CD14-positive monocyte (primary cell): ENCODE results near the gene SLC4A1. TPM values are rescaled to one million over a fixed set of nuclear protein-coding genes. Genes with fewer than 3 reads are reported as not detected.
A peak's percentile ranks its signal among the peaks of the same experiment; 100 is the strongest.

ENCODE experiments used
- DNase-seq, 3 donors: peaks; one replicate each; pipeline ENCODE4 v3.0.0-alpha.2; 2011 to 2022
- H2AFZ ChIP-seq: 2 replicates; pipeline ENCODE4 v1.6.0; 2012; ENCODE audit warnings: mild to moderate bottlenecking, low read depth, low read length, inconsistent platforms; ENCODE audit not compliant: insufficient read depth, poor library complexity, severe bottlenecking
- H3K27ac ChIP-seq, 2 donors: 1 replicate in 1 of 2; 2 replicates in 1 of 2; pipeline ENCODE4 v1.5.1; 2012 to 2013; ENCODE audit warnings: low read length in 2 of 2, control low read depth in 1 of 2, inconsistent platforms in 1 of 2, low read depth in 1 of 2, mild to moderate bottlenecking in 1 of 2
- H3K27me3 ChIP-seq, 2 donors: one replicate each; pipeline versions ENCODE4 v1.6.0 to v1.6.1; 2011 to 2013; ENCODE audit warnings: low read length in 2 of 2; ENCODE audit not compliant: control insufficient read depth in 2 of 2, insufficient read depth in 2 of 2
- H3K36me3 ChIP-seq, 2 donors: replicated peaks in 1 of 2; 1 replicate in 1 of 2; 2 replicates in 1 of 2; pipeline versions ENCODE4 v1.5.1 to v1.6.1; 2012 to 2013; ENCODE audit warnings: low read length in 2 of 2, control low read depth in 1 of 2, inconsistent platforms in 1 of 2, mild to moderate bottlenecking in 1 of 2; ENCODE audit not compliant: insufficient read depth in 2 of 2, control insufficient read depth in 1 of 2
- H3K4me1 ChIP-seq, 2 donors: 1 replicate in 1 of 2; 2 replicates in 1 of 2; pipeline versions ENCODE4 v1.5.1 to v1.6.1; 2012 to 2013; ENCODE audit warnings: low read length in 2 of 2, control low read depth in 1 of 2, inconsistent platforms in 1 of 2, mild to moderate bottlenecking in 1 of 2, moderate library complexity in 1 of 2; ENCODE audit not compliant: insufficient read depth in 2 of 2, control insufficient read depth in 1 of 2
- H3K4me2 ChIP-seq: replicated peaks from 2 replicates; pipeline ENCODE3; 2012; ENCODE audit warnings: low read length, moderate library complexity, mild to moderate bottlenecking; ENCODE audit not compliant: poor library complexity, severe bottlenecking; ENCODE audit errors: extremely low read depth
- H3K4me3 ChIP-seq, 3 experiments: fragments of 200-600 bp in 1 of 3; sonication (generic) in 1 of 3; replicated peaks in 1 of 3; 1 replicate in 2 of 3; 2 replicates in 1 of 3; pipeline ENCODE4 v1.5.1; 2011 to 2013; ENCODE audit warnings: low read length in 3 of 3, mild to moderate bottlenecking in 3 of 3, control low read depth in 2 of 3, low read depth in 2 of 3, inconsistent platforms in 1 of 3, moderate library complexity in 1 of 3
- H3K79me2 ChIP-seq: 2 replicates; pipeline ENCODE4 v1.6.0; 2012; ENCODE audit warnings: mild to moderate bottlenecking, control low read depth, inconsistent platforms, low read length, moderate library complexity; ENCODE audit not compliant: insufficient read depth
- H3K9ac ChIP-seq: 2 replicates; pipeline ENCODE4 v1.6.0; 2017; ENCODE audit warnings: low read length, mild to moderate bottlenecking; ENCODE audit not compliant: insufficient read depth, poor library complexity, severe bottlenecking
- H3K9me3 ChIP-seq, 2 donors: replicated peaks in 1 of 2; 1 replicate in 1 of 2; 2 replicates in 1 of 2; pipeline versions ENCODE4 v1.5.1 to v1.6.1; 2012 to 2013; ENCODE audit warnings: low read length in 2 of 2, control low read depth in 1 of 2; ENCODE audit not compliant: control insufficient read depth in 1 of 2, insufficient read depth in 1 of 2
- H4K20me1 ChIP-seq: 2 replicates; pipeline ENCODE4 v1.6.0; 2012; ENCODE audit warnings: mild to moderate bottlenecking, low read length, control low read depth, moderate library complexity; ENCODE audit not compliant: insufficient read depth
- H3K27ac Mint-ChIP-seq, 7 donors: one replicate each; pipeline ENCODE4 v1.8.0; 2020; ENCODE audit warnings: mild to moderate bottlenecking in 7 of 7, mixed read lengths in 7 of 7, moderate library complexity in 6 of 7, inconsistent platforms in 2 of 7
- H3K27me3 Mint-ChIP-seq, 3 donors: one replicate each; pipeline ENCODE4 v1.8.0; 2021 to 2022; ENCODE audit warnings: low read depth in 3 of 3, mild to moderate bottlenecking in 3 of 3, mixed read lengths in 3 of 3, moderate library complexity in 3 of 3, inconsistent platforms in 1 of 3
- H3K36me3 Mint-ChIP-seq, 2 donors: one replicate each; pipeline ENCODE4 v1.8.0; 2020; ENCODE audit warnings: mixed read lengths in 2 of 2, inconsistent platforms in 1 of 2, mild to moderate bottlenecking in 1 of 2
- H3K4me1 Mint-ChIP-seq: one replicate; pipeline ENCODE4 v1.8.0; 2020; ENCODE audit warnings: mild to moderate bottlenecking, mixed read lengths
- H3K4me3 Mint-ChIP-seq, 2 donors: one replicate each; pipeline ENCODE4 v1.8.0; 2020; ENCODE audit warnings: mild to moderate bottlenecking in 2 of 2, mixed read lengths in 2 of 2, moderate library complexity in 1 of 2
- H3K9me3 Mint-ChIP-seq, 7 donors: one replicate each; pipeline ENCODE4 v1.8.0; 2020 to 2022; ENCODE audit warnings: mixed read lengths in 7 of 7, mild to moderate bottlenecking in 6 of 7, moderate library complexity in 6 of 7, inconsistent platforms in 2 of 7
- CTCF ChIP-seq: fragments of 200-600 bp; IDR thresholded peaks from one replicate; pipeline ENCODE4 v1.8.0; 2022; ENCODE audit warnings: antibody characterized with exemption, mild to moderate bottlenecking
- WGBS: methylation state at CpG from one replicate; pipeline ENCODE4 v1.1.5; 2013; ENCODE audit warnings: missing lambda C conversion rate; ENCODE audit not compliant: insufficient coverage; 5-methylcytosine and 5-hydroxymethylcytosine counted together
- intact Hi-C, 2 donors: fragments of 100-400 bp; cut with micrococcal nuclease; formaldehyde crosslinking; loops; one replicate each; pipeline versions ENCODE4 v1.15.0 to v1.15.1; 2023
- polyA plus RNA-seq, 3 donors: library from polyadenylated mRNA; depleted of rRNA in 1 of 3; unstranded in 2 of 3; stranded (reverse) in 1 of 3; fragments of 300-500 nt in 2 of 3; fragments of >200 nt in 1 of 3; fragmentation: Illumina TruSeq in 2 of 3; gene quantifications; 1 replicate in 2 of 3; 2 replicates in 1 of 3; pipeline ENCODE4 v1.2.3, GENCODE V29; 2012 to 2021

SLC4A1 gene
- polyA plus RNA-seq, 3 donors: 0.04 TPM; not detected in 2

- peaks cover 35% of the 10 kb centered on the region for H3K79me2 ChIP-seq
- H4K20me1 ChIP-seq: peaks cover 20% of the 10 kb centered on the region
- H2AFZ ChIP-seq: peak overlapping the region; percentile 96
- peaks cover 16 to 22% of the 10 kb centered on the region in 2 donors for H3K36me3 ChIP-seq
- H3K4me2 ChIP-seq: peak overlapping the region; percentile 98
- intact Hi-C loops: loop anchor here in 1 of 2 donors (1.0 to 5.0 kb wide), 3 partner anchors 13 to 302 kb away; partner anchors contain the start of genes GPATCH8 and GRN
- peak overlapping the region; percentile 93 to 94 for H3K27ac ChIP-seq
- DNase-seq: no peak
- Mint-ChIP-seq H3K9me3 (no peaks in the 10 kb centered on the region), H3K4me3 (peak overlapping the region; percentile 91 to 92), H3K36me3 (peaks cover 19 to 23% of the 10 kb centered on the region in 2 donors), H3K27ac (peak overlapping the region; percentile 92 to 98 (median 95)), H3K27me3 (peaks cover 0 to 2% (median 0%) of the 10 kb centered on the region in 3 donors), H3K4me1 (peaks cover 58% of the 10 kb centered on the region)
- no peak for TF ChIP-seq CTCF
- peaks cover 52 to 55% of the 10 kb centered on the region in 2 donors for H3K4me1 ChIP-seq
- 9% methylated on average over 28 of the region's 36 CpGs for WGBS
- peak overlapping the region; percentile 85 for H3K9ac ChIP-seq
- no peaks in the 10 kb centered on the region for H3K27me3 ChIP-seq
- H3K4me3 ChIP-seq: peak overlapping the region; percentile 93 to 97 (median 94)
- no peaks in the 10 kb centered on the region for H3K9me3 ChIP-seq
Observed at GRCh38 chr17:44200478-44201155, 67.3 kb downstream of the SLC4A1 start.

GRCh38 chr17:44199553-44200477 lies 68.1 kb downstream of the SLC4A1 start, which contains the start of gene ATXN7L3:
ATXN7L3 (minus strand) TSS chr17:44199884; CDS start chr17:44198070, 1,814 bp downstream.
- Histone ChIP-seq H3K4me2 (peak within 1 kb of the TSS; percentile 98), H3K9me3 (no peaks in the 10 kb centered on the region), H3K79me2 (peaks cover 39% of the 10 kb centered on the region), H3K27ac (peak within 1 kb of the TSS; percentile 94), H3K4me1 (peaks cover 48 to 51% of the 10 kb centered on the region in 2 donors), H3K36me3 (peaks cover 24 to 30% of the 10 kb centered on the region in 2 donors), H2AFZ (peak within 1 kb of the TSS; percentile 96), H3K4me3 (peak within 1 kb of the TSS; percentile 94 to 97 (median 97)), H4K20me1 (peaks cover 27% of the 10 kb centered on the region), H3K9ac (peak within 1 kb of the TSS; percentile 85), H3K27me3 (no peaks in the 10 kb centered on the region)
- Mint-ChIP-seq H3K4me1 (peaks cover 53% of the 10 kb centered on the region), H3K36me3 (peaks cover 27 to 30% of the 10 kb centered on the region in 2 donors), H3K4me3 (peak within 1 kb of the TSS; percentile 91 to 92), H3K9me3 (no peaks in the 10 kb centered on the region), H3K27me3 (peaks cover 0 to 2% (median 0%) of the 10 kb centered on the region in 3 donors), H3K27ac (peak within 1 kb of the TSS; percentile 92 to 98 (median 95))
- peak; percentile 94 to 98 (median 96) for DNase-seq
- intact Hi-C loops: loop anchor here in 1 of 2 donors (1.0 to 5.0 kb wide), 3 partner anchors 13 to 302 kb away; partner anchors contain the start of genes GPATCH8 and GRN
- under 1% methylated on average over 58 of the region's 126 CpGs for WGBS
- no peak for TF ChIP-seq CTCF
